Mucosa of descending colon (tissue), 3 donors: ENCODE data around the gene TACR1. TPM values are rescaled to one million over a fixed set of nuclear protein-coding genes. Genes with fewer than 3 reads are reported as not detected.
"Not testable (repeated sequence)": the region's sequence is repeated elsewhere in the genome, so short reads cannot be mapped to it uniquely, and the experiment has no call there.

Source experiments
- ATAC-seq: fragments of 200-7000 bp; cut with Tn5 transposase; one replicate; pipeline ENCODE4 v1.9.1; 2020; ENCODE audit warnings: mild to moderate bottlenecking, moderate library complexity
- DNase-seq, 3 donors: peaks; one replicate each; pipeline ENCODE4 v3.0.0-alpha.2; 2020
- H3K36me3 ChIP-seq: fragments of 200-600 bp; one replicate; pipeline ENCODE4 v1.8.0; 2021; ENCODE audit warnings: low read depth, mild to moderate bottlenecking
- H3K4me1 ChIP-seq: fragments of 200-600 bp; one replicate; pipeline ENCODE4 v1.8.0; 2021; ENCODE audit warnings: low read depth, mild to moderate bottlenecking
- H3K4me3 ChIP-seq: fragments of 200-600 bp; one replicate; pipeline ENCODE4 v1.8.0; 2021; ENCODE audit warnings: mild to moderate bottlenecking
- H3K9me3 ChIP-seq: fragments of 200-600 bp; one replicate; pipeline ENCODE4 v1.8.0; 2021; ENCODE audit warnings: mild to moderate bottlenecking
- intact Hi-C, 2 donors: fragments of 100-400 bp; cut with DNase I in 1 of 2; cut with micrococcal nuclease in 1 of 2; formaldehyde crosslinking; loops; one replicate each; pipeline versions ENCODE4 v1.11.0 to v1.11.1; 2022; cut with DNase I, micrococcal nuclease
- long read RNA-seq, 2 donors: library from polyadenylated mRNA; unstranded; transcript quantifications; one replicate each; pipeline ENCODE4 v2.0.0, GENCODE V29; 2019 to 2021
- total RNA-seq, 3 donors: library from RNA; stranded (reverse); fragmentation: NEBNext Ultra II Directional in 2 of 3; extraction: Animal tissue kit (Norgen Biotek cat#: 25700) in 2 of 3; gene quantifications; one replicate each; pipeline versions ENCODE4 v1.2.1 to v1.2.4, GENCODE V29; 2021 to 2023
- TF ChIP-seq, protein P1 (sequence below): fragments of 200-600 bp; IDR thresholded peaks from one replicate; pipeline ENCODE4 v1.8.0; 2022; ENCODE audit warnings: antibody characterized with exemption, mild to moderate bottlenecking
- donor health status: DM: no; HTN: no; CAD: no; lungs with moderate emphysema.
- donor health status: DM: no; HTN: no; CAD: no.
- donor health status: DM: no; HTN: yes; CAD: no.

TACR1 gene, protein sequence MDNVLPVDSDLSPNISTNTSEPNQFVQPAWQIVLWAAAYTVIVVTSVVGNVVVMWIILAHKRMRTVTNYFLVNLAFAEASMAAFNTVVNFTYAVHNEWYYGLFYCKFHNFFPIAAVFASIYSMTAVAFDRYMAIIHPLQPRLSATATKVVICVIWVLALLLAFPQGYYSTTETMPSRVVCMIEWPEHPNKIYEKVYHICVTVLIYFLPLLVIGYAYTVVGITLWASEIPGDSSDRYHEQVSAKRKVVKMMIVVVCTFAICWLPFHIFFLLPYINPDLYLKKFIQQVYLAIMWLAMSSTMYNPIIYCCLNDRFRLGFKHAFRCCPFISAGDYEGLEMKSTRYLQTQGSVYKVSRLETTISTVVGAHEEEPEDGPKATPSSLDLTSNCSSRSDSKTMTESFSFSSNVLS
- total RNA-seq = 1 to 10 TPM in 2 of 3 donors, under 1 TPM in 1; 0.81 to 1.2 (median 1.0) TPM
- long read RNA-seq, donor 1, partial matches to known transcripts = 1 of 1 reads
- long read RNA-seq, donor 1, other reads (novel, unspliced or antisense) = 0 of 1 reads
- long read RNA-seq, donor 2 = 0 reads

DNA sequence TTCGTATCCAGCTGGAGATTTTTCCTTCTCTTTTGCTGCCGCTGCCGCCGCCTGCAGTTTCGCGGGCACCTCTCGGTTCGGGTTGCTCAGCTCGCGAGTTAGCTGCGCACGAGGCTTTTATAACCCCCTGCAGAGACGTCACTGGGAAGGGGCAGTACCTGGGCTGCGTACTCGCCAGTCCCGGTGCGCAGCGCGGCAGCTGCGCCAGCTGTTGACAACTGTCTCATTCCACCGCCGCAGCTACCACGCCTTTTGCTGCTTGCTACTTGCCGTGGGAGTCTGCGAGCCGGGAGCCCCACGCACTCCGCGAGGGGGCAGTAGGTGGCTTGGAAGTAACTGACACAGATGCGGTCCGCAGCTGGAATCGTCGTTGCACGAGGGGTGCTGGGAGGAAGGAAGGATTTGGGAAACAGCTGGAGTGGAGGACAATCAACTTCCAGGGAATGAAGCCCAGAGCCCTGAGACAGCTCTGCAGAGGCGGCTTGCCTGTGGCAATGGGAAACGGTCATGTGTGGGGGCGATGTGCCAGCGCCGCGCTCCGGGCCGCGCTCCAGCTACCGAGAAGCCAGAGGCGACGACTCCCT is at the start of gene TACR1:
Gene TACR1 (minus strand): TSS at position 93 of the 584 bp plus-strand sequence. CDS start 586 bp downstream, outside the sequence.
- intact Hi-C loops = no loop called here
- Histone ChIP-seq H3K36me3 (no peaks in the 10 kb centered on the region), H3K4me3 (no peak within 1 kb of the TSS), H3K4me1 (no peaks in the 10 kb centered on the region), H3K9me3 (no peaks in the 10 kb centered on the region)
- ATAC-seq (peak; percentile 68), DNase-seq (peak; percentile 57 to 65 (median 62))
- TF ChIP-seq, protein P1, sequence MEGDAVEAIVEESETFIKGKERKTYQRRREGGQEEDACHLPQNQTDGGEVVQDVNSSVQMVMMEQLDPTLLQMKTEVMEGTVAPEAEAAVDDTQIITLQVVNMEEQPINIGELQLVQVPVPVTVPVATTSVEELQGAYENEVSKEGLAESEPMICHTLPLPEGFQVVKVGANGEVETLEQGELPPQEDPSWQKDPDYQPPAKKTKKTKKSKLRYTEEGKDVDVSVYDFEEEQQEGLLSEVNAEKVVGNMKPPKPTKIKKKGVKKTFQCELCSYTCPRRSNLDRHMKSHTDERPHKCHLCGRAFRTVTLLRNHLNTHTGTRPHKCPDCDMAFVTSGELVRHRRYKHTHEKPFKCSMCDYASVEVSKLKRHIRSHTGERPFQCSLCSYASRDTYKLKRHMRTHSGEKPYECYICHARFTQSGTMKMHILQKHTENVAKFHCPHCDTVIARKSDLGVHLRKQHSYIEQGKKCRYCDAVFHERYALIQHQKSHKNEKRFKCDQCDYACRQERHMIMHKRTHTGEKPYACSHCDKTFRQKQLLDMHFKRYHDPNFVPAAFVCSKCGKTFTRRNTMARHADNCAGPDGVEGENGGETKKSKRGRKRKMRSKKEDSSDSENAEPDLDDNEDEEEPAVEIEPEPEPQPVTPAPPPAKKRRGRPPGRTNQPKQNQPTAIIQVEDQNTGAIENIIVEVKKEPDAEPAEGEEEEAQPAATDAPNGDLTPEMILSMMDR = no peak

DNA sequence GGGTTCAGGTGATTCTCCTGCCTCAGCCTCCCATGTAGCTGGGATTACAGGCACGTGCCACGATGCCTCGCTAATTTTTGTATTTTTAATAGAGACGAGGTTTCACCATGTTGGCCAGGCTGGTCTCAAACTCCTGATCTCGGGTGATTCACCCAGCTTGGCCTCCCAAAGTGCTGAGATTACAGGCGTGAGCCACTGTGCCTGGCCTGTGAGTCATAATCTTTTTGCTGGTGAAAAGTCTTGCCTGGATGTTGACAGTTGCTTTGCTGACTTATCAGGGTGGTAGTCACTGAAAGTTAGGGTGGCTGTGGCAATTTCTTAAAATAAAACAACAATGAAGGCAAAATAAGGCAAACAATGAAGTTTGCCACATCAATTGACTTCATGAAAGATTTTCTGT is 49.3 kb upstream of the TACR1 start:
- H3K4me1 ChIP-seq, ATAC-seq, H3K4me3 ChIP-seq, DNase-seq, H3K9me3 ChIP-seq, intact Hi-C loops, H3K36me3 ChIP-seq: not testable (repeated sequence)

DNA sequence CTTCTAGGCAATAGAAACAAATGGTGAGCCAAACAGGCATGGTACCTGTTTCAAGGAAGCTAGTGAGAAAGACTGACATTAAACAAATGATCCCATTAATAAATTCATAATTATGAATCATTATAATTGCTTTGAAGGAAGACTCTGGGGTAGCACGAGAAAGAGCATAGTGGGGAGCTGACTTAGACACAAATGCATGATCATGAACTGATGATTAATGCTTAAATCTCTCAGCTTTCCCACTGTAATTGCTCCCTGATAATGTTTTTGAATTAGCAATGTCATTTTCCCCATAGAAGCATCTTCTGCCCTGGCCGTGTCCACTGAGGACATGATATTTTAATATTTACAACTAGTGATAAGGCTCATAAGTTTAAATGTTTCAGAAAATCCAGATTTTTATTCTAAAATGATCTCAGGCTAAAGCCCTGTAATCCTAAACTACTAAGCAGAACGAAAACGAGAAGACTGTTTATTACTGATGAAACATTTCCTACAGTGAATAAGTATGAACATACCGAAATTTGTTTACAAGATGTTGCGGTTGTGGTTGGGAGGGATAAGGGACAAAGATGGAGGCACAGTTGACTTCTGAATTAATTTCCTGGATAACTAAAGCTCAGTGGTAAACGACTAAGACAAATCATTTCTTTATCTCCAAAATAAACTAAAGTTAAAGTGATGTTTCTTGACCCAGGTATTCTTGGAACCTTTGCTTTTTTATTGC is 47.3 kb upstream of the TACR1 start:
- Histone ChIP-seq H3K36me3 (no peaks in the 10 kb centered on the region), H3K4me1 (no peaks in the 10 kb centered on the region), H3K9me3 (peaks cover 18% of the 10 kb centered on the region), H3K4me3 (no peak overlapping the region)
- no peak for ATAC-seq
- no peak for DNase-seq
- intact Hi-C loops = no loop called here
- TF ChIP-seq, protein P1 = no peak

DNA sequence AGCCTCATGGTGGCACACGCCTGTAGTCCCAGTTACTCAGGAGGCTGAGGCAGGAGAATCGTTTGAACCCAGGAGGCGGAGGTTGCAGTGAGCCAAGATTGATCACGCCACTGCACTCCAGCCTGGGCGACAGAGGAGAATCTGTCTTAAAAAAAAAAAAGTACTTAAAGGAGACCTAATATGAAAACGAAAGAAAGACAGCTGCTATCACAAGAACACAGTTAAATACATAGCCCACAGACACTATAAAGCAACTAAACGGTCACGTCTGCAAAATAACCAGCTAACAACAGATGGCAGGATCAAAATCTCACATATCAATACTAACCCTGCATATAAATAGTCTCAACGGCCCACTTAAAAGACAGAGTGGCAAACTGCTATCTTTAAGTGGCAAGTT is 43.9 kb upstream of the TACR1 start:
- no peak for DNase-seq
- no peaks in the 10 kb centered on the region for H3K36me3 ChIP-seq
- no peak for ATAC-seq
- H3K4me3 ChIP-seq = no peak overlapping the region
- H3K9me3 ChIP-seq = peaks cover 13% of the 10 kb centered on the region
- H3K4me1 ChIP-seq = peaks cover 6% of the 10 kb centered on the region
- TF ChIP-seq, protein P1 = no peak
- intact Hi-C loops = no loop called here

DNA sequence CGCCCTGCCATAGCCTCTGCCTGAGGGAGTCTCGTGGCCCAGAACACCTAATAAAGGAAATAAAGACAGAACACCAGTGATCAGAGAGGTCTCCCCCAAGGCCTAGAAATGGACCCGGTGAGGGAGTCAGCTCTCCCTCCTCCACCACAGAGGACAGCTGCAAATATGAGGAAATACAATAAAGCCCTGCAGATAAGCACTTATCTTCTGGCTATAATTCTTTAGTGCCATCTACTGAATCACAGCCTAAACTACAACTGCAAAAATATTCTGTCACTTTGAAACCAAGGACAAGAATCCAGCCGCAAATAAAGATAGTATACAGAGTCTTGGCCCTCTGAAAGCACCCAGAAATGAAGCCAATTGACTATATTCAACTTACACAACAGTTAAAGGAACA is 42.4 kb upstream of the TACR1 start:
- intact Hi-C loops = no loop called here
- TF ChIP-seq, protein P1 = no peak
- DNase-seq = no peak
- H3K4me1 ChIP-seq = peaks cover 6% of the 10 kb centered on the region
- H3K36me3 ChIP-seq = no peaks in the 10 kb centered on the region
- ATAC-seq = no peak
- peaks cover 13% of the 10 kb centered on the region for H3K9me3 ChIP-seq
- no peak overlapping the region for H3K4me3 ChIP-seq
